Fibroblast of lung (primary cell): Measurements from ENCODE around the gene ZNF691.

Source experiments
- EZH2 ChIP-seq: IDR thresholded peaks from 2 replicates; pipeline ENCODE4 v1.5.1; 2012; ENCODE audit warnings: low read length, control low read depth, mild to moderate bottlenecking; ENCODE audit errors: missing control alignments
- TF ChIP-seq, protein P1 (sequence below), 2 donors: IDR thresholded peaks in 1 of 2; conservative IDR thresholded peaks in 1 of 2; 1 replicate in 1 of 2; 2 replicates in 1 of 2; pipeline ENCODE4 v1.5.1; 2011 to 2012; ENCODE audit warnings: low read length in 2 of 2, control low read depth in 1 of 2, inconsistent platforms in 1 of 2, low read depth in 1 of 2, mild to moderate bottlenecking in 1 of 2

DNA sequence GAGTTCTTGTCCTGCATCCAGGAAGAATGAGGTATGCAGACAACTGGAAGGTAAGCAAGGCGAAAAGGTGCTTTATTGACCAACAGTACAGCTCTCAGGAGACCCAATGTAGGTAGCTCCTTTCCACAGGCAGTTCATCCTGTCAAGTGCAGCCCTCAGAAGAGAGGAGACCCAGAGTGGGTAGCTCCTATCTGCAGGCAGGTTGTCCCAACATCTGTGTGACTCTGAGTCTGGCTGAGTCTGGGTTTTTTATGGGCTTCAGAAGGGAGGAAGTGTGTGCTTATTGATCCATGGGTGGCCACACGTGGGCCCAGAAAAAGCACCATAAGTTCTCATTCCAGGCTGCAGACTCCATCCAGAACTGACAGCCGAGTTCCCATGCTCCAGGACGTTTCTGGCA is 34.0 kb downstream of the ZNF691 start:
- TF ChIP-seq, protein P1, sequence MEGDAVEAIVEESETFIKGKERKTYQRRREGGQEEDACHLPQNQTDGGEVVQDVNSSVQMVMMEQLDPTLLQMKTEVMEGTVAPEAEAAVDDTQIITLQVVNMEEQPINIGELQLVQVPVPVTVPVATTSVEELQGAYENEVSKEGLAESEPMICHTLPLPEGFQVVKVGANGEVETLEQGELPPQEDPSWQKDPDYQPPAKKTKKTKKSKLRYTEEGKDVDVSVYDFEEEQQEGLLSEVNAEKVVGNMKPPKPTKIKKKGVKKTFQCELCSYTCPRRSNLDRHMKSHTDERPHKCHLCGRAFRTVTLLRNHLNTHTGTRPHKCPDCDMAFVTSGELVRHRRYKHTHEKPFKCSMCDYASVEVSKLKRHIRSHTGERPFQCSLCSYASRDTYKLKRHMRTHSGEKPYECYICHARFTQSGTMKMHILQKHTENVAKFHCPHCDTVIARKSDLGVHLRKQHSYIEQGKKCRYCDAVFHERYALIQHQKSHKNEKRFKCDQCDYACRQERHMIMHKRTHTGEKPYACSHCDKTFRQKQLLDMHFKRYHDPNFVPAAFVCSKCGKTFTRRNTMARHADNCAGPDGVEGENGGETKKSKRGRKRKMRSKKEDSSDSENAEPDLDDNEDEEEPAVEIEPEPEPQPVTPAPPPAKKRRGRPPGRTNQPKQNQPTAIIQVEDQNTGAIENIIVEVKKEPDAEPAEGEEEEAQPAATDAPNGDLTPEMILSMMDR (conservative IDR thresholded peaks at IDR 0.05 in 1 of 2, IDR thresholded peaks at IDR 0.05 in 1 of 2; ENCODE audit: low read depth in 1 of 2, low read length in 2 of 2): no peak
- no peak for TF ChIP-seq EZH2
